HG03520 (cell line): ENCODE measurements around the gene LZTS2.
A peak's percentile ranks its signal among the peaks of the same experiment; 100 is the strongest.

Source experiments
- ATAC-seq: cut with Tn5 transposase; IDR thresholded peaks from one replicate; pipeline ENCODE4 v1.9.1; 2021; ENCODE audit warnings: mild to moderate bottlenecking, moderate library complexity; ENCODE audit not compliant: unreplicated experiment

The LZTS2 gene

GRCh38 chr10:100997360-100998182, 2.0 kb upstream of the LZTS2 start:
- no peak for ATAC-seq

- no peak for ATAC-seq
These were observed 1.2 kb upstream of the LZTS2 start for GRCh38 chr10:100998183-100998990.

GRCh38 chr10:100998991-100999741, 442 bp upstream of the LZTS2 start:
- peak; percentile 42 for ATAC-seq

GRCh38 chr10:101000127-101000914, 713 bp downstream of the LZTS2 start:
- ATAC-seq = no peak

GRCh38 chr10:101000915-101001658, 1.5 kb downstream of the LZTS2 start:
- no peak for ATAC-seq

GRCh38 chr10:101001659-101002035, 2.0 kb downstream of the LZTS2 start:
- no peak for ATAC-seq

- ATAC-seq = no peak
These were observed 2.8 kb downstream of the LZTS2 start for GRCh38 chr10:101002456-101002855.

GRCh38 chr10:101003639-101004206, 4.1 kb downstream of the LZTS2 start:
- no peak for ATAC-seq

- no peak for ATAC-seq
These were observed 5.8 kb downstream of the LZTS2 start for GRCh38 chr10:101005361-101005760.

GRCh38 chr10:101005869-101006567, 6.4 kb downstream of the LZTS2 start:
- ATAC-seq = no peak

- no peak for ATAC-seq
These were observed 7.0 kb downstream of the LZTS2 start for GRCh38 chr10:101006593-101007098.

GRCh38 chr10:101007099-101007711, 7.6 kb downstream of the LZTS2 start:
- no peak for ATAC-seq

GRCh38 chr10:101007915-101008822, 8.6 kb downstream of the LZTS2 start:
- no peak for ATAC-seq

GRCh38 chr10:101008823-101009423, 9.3 kb downstream of the LZTS2 start:
- no peak for ATAC-seq

- ATAC-seq = no peak
These were observed 10.7 kb downstream of the LZTS2 start for GRCh38 chr10:101010329-101010728.

GRCh38 chr10:101011517-101012423, 12.2 kb downstream of the LZTS2 start:
- ATAC-seq = no peak
